NK-92 (cell line): ENCODE data around the gene ZNF609.

Source experiments
- DNase-seq: peaks from one replicate; lab custom pipeline; 2025; ENCODE audit not compliant: unreplicated experiment; lab: John Stamatoyannopoulos, UW

ZNF609 gene

GRCh38 chr15:64535460-64536243, 75.3 kb downstream of the ZNF609 start:
- no peak for DNase-seq

- DNase-seq, result no peak
Measured at GRCh38 chr15:64536244-64536836, 76.0 kb downstream of the ZNF609 start.

- DNase-seq, result no peak
Measured at GRCh38 chr15:64542091-64542490, 81.7 kb downstream of the ZNF609 start.

- no peak for DNase-seq
Measured at GRCh38 chr15:64544450-64544849, 84.1 kb downstream of the ZNF609 start.

GRCh38 chr15:64547275-64547674, 86.9 kb downstream of the ZNF609 start:
- no peak for DNase-seq

GRCh38 chr15:64548235-64548634, 87.9 kb downstream of the ZNF609 start:
- no peak for DNase-seq

GRCh38 chr15:64549860-64550259, 89.5 kb downstream of the ZNF609 start:
- no peak for DNase-seq

GRCh38 chr15:64552281-64552948, 92.0 kb downstream of the ZNF609 start:
- no peak for DNase-seq

GRCh38 chr15:64558460-64559179, 98.2 kb downstream of the ZNF609 start:
- no peak for DNase-seq

- no peak for DNase-seq
Measured at GRCh38 chr15:64559243-64559642, 98.9 kb downstream of the ZNF609 start.

GRCh38 chr15:64560501-64560900, 100.1 kb downstream of the ZNF609 start:
- DNase-seq, result no peak

GRCh38 chr15:64560998-64561397, 100.6 kb downstream of the ZNF609 start:
- DNase-seq, result no peak

- DNase-seq, result no peak
Measured at GRCh38 chr15:64562003-64562640, 101.7 kb downstream of the ZNF609 start.

GRCh38 chr15:64566102-64566501, 105.7 kb downstream of the ZNF609 start:
- DNase-seq, result no peak

GRCh38 chr15:64566629-64567427, 106.5 kb downstream of the ZNF609 start:
- no peak for DNase-seq

- no peak for DNase-seq
Measured at GRCh38 chr15:64568765-64569164, 108.4 kb downstream of the ZNF609 start.

- DNase-seq, result no peak
Measured at GRCh38 chr15:64571857-64572291, 111.5 kb downstream of the ZNF609 start.

GRCh38 chr15:64572856-64573255, 112.5 kb downstream of the ZNF609 start:
- no peak for DNase-seq

GRCh38 chr15:64574301-64575017, 114.1 kb downstream of the ZNF609 start:
- DNase-seq, result no peak
